GM21390 (cell line): ENCODE results near the gene FCHSD2.
"Not testable (repeated sequence)": the region's sequence is repeated elsewhere in the genome, so short reads cannot be mapped to it uniquely, and the experiment has no call there.

ENCODE experiments used
- ATAC-seq: cut with Tn5 transposase; IDR thresholded peaks from one replicate; pipeline ENCODE4 v1.9.1; 2021; ENCODE audit not compliant: unreplicated experiment

FCHSD2 gene

DNA sequence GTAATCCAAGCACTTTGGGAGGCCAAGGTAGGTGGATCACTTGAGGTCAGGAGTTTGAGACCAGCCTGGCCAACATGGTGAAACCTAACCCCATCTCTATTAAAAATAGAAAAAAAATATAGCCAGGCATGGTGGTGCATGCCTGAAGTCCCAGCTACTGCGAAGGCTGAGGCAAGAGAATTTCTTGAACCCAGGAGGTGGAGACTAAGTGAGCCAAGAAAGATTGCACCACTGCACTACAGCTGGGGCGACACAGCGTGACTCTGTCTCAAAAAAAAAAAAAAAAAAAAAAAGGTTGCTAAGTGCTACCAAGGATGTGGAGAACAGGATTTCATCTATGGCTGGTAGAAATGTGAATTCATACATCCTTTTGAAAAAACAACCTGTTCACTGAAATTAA, 291.3 kb downstream of the FCHSD2 start:
- no peak for ATAC-seq

DNA sequence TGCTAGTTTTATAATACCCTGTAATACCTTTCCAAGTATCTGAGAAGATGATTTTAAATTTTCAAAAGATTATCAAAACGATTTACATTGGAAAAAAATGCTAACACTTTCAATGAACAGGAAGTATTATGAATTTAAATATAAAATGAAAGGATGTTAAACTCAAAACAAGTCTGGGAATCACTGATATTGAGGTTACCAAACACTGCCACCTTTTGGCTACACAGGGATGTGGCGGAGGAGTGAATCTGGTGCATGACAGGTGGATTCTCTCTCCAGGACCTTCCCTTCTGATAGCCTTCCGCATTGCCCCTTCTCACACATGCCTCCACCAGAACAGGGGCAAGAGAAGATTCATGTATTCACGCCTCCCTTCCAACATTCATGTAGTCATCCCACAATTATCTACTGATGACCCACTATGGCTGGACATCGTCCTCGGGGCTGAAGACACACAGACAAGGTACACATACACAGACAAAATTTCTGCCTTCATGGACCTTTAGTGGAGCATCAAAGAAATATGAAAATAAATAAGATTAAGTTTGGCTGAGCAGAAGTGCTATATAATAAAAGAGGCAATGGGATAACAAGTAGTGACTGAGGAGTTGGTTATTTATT, 293.2 kb downstream of the FCHSD2 start:
- no peak for ATAC-seq

DNA sequence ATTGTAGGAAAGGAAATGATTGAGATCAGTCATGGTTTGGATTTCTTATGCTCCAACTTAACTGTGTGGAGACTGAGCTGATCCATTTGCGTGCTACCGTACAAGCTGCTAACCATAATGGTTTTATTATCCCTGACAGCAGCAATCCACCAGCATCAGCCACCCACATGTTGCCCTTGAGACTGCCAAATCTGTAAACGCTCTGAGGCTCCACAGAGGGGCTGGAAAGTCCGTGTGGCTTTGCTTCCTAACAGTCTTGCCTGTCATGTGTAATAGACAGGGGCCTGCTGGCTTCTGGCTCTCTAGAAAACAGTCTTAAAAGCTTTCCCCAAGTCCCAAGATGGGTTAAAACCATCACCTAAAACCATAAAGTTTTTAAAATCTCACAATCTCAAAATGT, 297.8 kb downstream of the FCHSD2 start:
- ATAC-seq: no peak

DNA sequence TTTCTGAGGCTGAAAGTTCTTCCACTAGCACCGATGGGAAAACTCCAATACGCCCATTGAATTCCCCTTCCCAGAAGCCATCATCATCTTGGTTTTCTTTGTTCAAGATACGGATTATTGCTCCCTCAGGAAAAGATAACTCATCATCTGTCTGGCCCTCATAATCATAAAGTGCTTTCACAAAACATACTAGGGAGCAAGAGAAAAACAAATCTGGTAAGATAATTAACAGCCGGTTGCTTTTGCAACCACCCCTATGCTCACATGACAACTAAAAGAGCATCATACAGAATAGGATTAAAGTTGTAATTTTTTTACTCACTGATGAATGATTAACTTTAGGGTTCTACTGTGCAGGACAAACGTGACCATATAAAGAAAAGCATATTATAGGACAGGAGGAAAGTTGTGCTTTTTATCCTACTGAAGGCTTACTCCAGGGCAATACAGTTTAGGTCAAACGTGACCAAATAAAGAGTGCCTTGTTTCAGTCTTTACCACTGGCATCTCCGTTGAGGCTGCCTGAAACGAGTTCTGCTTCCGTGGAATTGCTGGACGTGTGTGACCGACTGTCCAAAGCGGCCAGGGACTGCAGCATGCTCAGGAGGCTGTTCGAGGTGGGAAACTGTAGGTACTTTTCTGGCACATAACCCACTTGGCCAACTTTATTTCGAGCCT, 299.3 kb downstream of the FCHSD2 start:
- ATAC-seq: no peak

DNA sequence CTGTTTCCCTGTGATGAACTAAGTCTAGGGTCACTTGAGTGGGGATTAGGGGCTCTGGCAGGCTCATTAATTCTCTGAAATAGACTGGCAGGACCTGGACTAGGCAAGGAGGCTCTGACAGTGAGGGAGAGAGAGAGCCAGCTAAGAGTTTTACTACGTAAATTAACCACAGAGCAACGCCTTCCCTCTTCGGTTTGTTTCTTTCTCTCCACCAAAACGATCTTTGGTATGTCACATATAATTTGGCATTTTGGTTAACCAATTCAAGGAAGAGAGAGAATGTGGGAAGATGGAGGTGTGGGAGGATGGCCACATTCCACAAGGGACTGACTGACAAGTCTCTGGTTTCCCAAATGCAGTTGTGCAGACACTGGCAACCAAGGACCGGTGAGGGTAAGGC, 300.0 kb downstream of the FCHSD2 start:
- no peak for ATAC-seq

DNA sequence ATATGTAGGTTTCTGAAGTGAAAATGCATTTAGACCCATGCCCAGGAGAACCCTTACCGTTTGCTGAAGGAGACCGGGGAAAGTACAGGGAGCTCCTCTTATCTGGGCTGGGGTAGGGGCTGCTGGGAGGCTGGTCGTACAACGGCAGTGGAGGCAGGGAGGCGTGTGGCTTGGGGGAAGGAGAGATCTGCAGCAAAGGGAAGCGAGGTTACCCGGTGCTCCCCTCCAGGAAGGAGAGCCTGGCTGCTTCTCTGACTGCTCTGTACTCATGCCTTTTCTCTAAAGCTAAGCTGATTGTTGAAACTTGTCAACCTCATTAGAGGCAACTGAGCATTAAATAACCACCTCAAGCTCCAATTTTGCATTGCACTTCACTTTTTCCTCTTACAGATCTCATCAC, 300.7 kb downstream of the FCHSD2 start:
- no peak for ATAC-seq

DNA sequence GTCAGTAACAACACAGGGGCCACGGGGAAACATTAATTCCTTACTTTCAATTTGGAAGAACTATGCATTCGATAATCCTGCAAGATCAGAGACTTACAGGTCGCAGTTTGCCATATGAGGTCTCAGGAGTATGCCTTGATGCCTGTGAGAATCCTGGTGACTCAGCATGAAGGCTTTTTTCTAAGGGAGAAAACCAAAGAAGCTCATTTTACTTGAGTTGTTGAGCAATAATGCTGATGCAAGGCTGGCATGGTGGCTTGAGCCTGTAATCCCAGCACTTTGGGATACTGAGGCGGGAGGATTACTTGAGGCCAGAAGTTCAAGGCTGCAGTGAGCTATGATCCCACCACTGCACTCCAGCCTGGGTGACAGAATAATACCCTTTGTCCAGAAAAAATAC, 301.3 kb downstream of the FCHSD2 start:
- ATAC-seq: no peak

DNA sequence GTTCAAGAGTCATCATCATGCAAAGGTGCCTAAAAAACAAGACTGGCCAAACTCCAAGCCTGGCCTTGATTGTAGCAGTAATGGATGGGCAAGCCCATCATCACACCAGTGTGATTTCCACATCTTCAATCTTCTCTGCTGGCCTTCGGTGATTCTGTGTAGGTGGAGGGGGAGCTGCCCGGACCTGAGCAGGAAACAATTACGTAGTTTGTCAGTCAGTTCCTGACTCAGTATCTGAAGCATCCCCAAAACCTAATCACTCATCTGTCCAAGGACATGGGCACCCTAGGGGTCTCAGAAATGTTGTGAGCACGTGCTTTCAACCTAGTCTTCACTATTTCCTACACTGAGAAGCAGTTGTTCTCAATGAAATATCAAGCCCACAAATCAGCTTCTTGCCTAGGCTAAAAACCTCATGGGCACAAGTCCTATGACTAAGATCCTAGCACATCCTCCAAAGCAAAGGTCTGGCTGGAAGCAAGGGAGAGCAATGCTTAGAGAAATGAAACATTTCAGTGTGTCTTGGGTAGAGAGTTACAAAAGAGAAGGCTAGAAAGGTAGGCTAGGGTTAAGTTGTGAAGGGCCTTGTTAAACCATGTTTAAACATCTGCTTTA, 303.3 kb downstream of the FCHSD2 start:
- ATAC-seq: no peak

DNA sequence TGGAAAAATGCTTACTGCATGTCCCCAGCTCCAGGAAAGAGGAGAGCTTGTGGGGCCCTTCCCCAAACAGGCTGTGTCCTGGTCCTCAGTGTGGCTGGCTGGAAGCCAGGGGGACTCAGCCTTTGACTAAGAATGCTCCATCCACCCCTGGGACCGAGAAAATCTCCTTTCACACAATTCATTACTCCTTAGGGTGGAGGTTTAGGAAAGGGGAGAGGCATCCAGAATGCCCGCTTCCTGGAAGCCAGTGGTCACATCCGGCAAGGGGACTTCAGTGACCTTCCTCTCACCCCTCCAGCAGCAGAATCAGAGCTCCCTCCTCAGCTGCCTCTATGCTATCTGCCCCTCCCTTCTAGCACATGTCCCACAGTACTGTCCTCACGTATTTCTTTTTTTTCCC, 306.0 kb downstream of the FCHSD2 start:
- no peak for ATAC-seq

DNA sequence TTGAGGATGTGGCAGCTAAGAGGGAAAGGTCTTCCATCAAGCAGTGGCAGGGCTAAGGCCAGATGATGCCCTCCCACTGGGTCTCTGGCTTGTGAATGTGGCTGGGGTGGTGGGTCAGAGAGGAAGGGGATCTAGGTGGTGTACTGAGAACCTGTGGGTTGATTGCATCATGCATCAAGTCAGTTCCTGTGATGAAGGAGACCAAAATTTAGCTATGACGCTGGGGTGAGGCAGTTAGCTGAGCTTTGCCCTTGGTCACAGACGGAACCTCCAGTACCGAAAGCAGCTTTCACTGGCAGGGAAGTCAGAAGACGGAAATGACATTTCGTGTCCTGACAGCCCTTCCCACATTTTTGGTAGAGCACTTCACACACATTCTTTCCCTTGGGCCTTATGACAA, 307.2 kb downstream of the FCHSD2 start:
- no peak for ATAC-seq

DNA sequence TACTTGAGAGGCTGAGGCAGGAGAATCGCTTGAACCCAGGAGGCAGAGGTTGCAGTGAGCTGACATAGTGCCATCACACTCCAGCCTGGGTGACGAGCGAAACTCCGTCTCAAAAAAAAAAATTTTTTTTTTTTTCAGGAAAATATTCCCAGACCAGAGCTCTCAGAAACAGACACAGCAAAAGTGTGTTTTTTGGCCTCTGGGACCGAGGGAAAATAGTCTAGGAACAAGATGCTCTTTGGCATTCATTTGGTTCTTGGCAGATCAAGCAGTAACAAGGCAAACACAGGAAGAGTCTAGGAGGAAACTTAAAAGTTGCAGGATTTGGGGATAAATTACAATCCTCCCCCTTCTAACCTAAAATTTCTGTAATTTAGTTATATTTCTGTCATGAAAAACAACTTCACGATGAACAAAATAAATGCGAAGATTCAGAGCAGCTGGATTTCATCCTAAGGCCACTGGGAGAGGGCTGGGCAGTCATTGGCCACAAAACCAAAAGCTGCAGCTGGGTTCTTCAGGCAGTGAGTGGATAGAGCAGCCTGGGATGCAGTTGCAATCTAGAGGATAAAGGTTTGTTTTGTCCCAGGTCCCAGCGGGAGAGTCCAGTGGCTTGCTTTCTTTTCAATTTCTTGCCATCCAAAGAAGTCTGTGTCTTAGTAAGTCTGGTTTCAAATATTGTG, 308.2 kb downstream of the FCHSD2 start:
- no peak for ATAC-seq

DNA sequence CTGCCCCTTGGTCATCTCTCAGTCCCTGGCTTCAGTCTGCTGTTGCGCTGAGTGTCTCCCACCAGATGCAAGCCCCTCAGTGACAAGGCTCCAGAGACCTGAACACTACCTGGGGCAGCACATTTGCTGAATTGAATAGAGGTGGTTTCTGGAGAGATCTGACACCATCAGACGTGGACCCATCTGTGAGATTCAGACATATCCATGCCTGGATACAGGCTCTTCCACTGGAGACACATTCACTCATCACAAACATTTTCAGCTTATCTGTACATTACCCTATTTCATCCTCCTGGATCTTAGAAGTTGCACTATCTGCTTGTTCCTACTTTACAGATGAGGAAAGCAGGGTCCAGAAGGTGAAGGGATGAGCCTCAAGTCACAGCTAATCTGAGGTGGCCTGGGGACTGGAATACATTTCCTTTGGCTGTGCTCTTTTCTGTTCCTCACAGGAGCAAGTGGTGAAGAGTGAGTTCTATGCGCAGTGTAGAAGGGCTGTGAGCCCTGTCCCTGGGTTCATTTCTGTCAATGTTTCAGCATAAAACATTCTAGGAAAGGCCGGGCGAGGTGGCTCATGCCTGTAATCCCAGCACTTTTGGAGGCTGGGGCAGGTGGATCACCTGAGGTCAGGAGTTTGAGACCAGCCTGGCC, 308.9 kb downstream of the FCHSD2 start:
- ATAC-seq: no peak

DNA sequence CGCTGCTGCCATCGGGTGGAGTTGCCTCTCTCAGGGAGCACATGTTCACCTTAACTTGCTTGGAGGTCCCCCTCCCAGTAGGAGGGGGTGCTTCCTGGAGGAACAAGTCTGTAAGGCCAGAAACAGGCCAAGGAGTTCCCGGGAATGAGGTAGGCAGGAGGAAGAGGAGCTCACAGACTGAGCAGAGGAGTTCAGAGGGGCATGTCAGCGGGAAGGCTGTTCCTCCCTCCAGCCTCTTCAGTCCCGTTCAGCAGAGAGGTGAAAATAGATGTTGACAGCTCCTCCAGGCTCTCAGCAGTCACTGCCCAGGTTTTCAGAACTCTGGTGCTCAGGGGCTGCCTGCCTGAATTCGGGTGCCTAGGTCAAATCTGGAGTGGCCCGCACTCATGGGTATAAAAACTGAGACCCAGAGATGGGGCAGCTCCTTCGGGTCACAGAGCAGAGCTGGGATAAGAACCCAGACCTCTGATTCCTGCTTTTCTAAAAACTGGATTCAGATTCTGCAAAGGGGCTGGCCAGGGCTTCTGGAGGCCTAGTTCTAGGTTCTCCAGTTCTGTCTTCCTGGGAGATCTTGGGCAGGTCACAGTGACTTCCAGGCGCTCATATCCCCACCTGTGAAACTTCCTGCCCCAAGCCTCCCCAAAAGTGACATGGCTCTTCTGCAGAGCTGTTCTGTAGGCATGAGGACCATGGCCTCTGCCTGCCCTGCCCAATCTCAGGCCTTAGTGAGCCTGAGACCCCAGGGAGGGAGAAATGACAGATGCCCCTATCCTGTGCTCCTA, 309.6 kb downstream of the FCHSD2 start:
- ATAC-seq: no peak

DNA sequence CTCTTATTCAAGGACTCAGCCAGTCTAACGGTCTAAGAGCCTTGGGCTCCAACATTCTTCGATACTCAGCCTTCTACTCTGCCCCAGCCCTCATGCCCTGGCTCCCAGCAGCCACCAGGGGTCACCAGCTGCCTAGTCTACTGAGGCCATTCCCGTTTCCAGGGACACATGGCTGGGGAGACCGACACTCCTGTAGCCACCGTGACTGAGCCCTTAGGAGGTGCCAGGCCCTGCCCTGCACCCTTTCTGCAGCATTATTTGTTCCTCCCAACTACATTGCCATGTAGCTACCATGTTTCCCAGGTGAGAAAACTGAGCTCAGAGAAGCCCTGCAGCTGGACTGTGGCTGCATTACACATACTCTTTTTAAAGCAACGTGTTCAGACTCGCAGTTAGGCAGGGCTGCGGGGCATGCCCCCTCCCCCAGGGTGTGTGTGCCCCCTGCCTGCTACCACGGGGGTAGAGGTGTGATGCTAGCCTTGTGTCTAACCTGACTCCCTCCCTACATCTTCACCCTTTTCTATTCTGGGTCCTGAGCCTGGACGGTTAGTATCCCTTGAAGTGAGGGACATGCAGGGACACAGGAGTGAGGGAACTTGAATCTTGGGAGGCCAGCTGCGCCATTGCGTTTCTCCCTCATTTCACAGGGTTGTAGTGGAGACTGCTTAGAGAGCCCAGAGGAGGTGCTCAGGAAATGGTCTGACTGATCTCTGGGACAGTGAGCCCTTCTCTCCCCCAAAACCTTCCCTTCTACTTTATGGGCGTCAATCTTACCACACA, 310.4 kb downstream of the FCHSD2 start:
- ATAC-seq: no peak

DNA sequence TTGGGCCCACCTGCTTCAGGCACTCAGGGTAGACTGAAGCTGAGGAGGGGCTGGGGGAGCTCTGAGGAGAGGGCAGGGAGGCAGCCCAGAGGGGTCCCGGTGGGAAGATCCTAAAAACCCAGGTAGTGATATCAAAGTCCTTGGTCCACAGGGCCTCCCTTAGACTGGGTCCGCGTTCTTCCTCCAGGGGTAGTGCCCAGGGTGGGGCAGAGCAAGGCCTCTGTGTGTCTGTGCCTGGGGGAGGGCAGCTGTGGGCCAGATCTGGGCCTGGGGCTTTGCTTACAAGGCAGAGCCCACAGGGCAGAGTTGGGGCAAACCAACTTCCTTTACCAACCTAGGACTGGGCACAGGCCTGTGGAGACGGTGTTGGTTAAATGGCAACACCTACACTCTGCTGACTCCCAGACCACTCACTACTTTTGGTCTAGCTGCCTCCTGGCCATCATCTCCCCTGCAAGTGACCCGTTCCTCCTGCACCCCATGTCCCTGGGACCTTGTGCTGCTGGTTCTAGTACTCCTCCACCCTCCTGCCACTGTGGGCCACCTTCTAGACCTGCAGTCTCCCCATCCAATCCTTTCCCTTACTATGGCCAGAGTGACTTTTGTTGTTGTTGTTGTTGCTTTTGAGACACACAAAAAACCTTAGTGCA, 312.1 kb downstream of the FCHSD2 start:
- no peak for ATAC-seq

DNA sequence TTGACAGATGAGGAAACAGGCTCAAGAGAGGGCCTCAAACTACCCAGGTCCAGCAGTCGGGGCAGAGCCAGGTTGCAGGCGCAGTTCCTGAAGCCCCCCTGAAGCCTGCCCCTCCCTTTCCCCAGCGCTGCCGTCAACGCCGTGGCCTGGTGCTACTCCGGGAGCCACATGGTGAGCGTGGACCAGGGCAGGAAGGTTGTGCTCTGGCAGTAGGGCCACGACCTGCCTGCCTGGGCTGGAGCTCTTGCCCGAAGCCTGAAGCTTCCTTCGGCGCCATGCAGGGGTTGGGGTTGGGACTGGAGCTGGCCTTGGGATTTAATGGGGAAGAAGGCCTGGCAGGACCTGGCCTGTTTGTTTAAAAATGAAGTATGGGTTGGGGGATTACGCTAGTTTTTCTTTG, 312.9 kb downstream of the FCHSD2 start:
- ATAC-seq: no peak

DNA sequence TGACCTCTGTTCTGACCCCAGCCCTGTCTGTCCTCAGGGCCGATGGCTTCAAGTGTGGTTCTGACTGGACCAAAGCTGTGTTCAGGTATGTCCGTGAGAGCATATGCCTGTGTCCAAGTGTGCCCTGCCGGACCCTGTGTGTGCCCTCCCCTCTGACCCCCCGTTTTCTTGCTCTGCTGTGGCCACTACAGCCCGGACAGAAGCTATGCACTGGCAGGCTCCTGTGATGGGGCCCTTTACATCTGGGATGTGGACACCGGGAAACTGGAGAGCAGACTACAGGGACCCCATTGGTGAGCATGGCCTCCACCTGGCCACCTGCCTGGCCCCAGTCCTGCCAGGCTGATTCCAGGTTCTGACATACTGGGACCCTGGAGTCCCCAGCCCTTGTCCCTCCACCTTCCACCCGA, 313.4 kb downstream of the FCHSD2 start:
- ATAC-seq: no peak

DNA sequence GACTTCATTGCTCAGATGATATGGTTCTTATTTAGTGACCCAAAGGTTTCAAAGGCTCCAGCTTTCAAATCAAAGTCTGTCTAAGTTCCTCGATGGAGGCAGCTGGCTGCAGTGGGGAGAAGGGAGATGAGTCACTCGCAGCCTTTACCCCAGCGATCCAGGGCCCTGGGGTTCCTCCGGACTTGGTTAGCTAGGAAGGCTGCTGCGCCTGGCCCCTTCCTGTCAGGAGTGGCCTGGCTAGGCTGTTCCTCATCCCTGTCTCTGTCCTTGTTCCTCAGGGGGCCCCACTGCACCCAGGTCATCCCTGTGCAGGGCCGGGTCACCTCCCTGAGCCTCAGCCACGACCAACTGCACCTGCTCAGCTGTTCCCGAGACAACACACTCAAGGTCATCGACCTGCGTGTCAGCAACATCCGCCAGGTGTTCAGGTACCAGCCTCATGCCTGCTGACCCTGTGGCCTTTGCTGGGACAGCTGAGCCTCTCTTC, 314.0 kb downstream of the FCHSD2 start:
- no peak for ATAC-seq

DNA sequence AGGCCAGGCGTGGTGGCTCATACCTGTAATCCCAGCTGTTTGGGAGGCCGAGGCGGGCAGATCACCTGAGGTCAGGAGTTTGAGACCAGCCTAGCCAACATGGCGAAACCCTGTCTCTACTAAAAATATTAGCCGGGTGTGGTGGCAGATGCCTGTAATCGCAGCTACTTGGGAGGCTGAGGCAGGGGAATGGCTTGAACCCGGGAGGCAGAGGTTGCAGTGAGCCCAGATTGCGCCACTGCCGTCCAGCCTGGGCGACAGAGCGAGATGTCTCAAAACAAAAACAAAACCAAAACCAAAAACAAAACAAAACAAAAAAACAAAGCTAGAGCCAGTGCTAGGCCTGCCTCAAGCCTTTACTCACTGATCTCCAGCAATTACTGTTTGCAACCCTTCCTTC, 314.5 kb downstream of the FCHSD2 start:
- not testable (repeated sequence) for ATAC-seq
